Measurements from ENCODE around the gene PDCD4. TPM values are rescaled to one million over a fixed set of nuclear protein-coding genes. Genes with fewer than 3 reads are reported as not detected.
A peak's percentile ranks its signal among the peaks of the same experiment; 100 is the strongest.

PDCD4 gene
- 100 to 1,000 TPM; 197 to 439 (median 323) TPM for polyA plus RNA-seq (ENCODE audit: low read depth in 6 of 6)

- peaks cover 40 to 71% (median 56%) of the 10 kb centered on the region in 3 donors for H3K4me1 Mint-ChIP-seq
- H3K27me3 Mint-ChIP-seq: no peaks in the 10 kb centered on the region
- H3K9me3 Mint-ChIP-seq: no peaks in the 10 kb centered on the region
- H3K4me3 Mint-ChIP-seq: peak within 1 kb of the TSS; percentile 86 to 100 (median 98)
- H3K36me3 Mint-ChIP-seq: peaks cover 0 to 8% of the 10 kb centered on the region in 2 donors
- DNase-seq: peak; percentile 87
- H3K27ac Mint-ChIP-seq: peak within 1 kb of the TSS; percentile 96 to 100 (median 98)
- ATAC-seq (ENCODE audit: low read depth in 2 of 2): peak; percentile 68
Observed at GRCh38 chr10:110871298-110872084, at the start of gene PDCD4. PDCD4 (plus strand) TSS chr10:110871928; CDS start chr10:110876028, 4,100 bp downstream.

DNA sequence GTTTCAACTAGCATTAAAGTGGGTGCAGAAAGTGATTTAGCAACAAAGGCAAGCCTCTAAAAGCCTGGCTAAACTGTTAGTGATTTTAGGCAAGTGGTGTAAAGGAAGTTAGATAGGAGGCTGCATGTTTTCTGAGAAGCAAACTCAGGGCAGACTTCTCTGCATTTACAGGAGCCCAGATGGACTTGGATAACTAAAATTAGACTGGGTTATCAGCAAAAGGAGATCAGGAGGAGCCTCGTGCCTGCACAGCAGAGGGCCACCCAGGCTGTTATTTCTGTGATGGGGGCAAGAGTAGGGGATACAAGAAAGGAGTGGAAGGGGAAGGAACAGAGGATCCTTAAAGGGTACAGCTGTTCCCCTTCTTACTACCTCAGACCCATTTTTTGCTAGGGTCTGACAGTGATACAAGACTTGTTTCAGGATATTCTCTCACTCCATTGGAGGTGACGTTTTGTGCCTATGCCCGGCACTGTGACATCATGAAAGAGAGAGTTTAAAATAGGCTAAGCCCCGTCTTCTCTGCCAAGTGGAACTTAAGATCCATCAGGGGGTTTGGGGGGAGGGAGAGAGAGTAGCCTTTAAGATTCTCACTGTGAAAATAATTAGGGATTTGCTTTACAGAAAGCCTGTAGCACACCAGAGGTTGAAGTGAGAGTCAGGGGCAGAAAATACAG lies 49.6 kb upstream of the PDCD4 start:
- Mint-ChIP-seq H3K36me3 (no peaks in the 10 kb centered on the region), H3K9me3 (no peaks in the 10 kb centered on the region), H3K27ac (no peak overlapping the region), H3K27me3 (no peaks in the 10 kb centered on the region), H3K4me1 (peaks cover 19 to 36% (median 26%) of the 10 kb centered on the region in 3 donors), H3K4me3 (peak overlapping the region in 1 of 8 donors; percentile 51)
- ATAC-seq (ENCODE audit: low read depth in 2 of 2) (no peak), DNase-seq (no peak)

DNA sequence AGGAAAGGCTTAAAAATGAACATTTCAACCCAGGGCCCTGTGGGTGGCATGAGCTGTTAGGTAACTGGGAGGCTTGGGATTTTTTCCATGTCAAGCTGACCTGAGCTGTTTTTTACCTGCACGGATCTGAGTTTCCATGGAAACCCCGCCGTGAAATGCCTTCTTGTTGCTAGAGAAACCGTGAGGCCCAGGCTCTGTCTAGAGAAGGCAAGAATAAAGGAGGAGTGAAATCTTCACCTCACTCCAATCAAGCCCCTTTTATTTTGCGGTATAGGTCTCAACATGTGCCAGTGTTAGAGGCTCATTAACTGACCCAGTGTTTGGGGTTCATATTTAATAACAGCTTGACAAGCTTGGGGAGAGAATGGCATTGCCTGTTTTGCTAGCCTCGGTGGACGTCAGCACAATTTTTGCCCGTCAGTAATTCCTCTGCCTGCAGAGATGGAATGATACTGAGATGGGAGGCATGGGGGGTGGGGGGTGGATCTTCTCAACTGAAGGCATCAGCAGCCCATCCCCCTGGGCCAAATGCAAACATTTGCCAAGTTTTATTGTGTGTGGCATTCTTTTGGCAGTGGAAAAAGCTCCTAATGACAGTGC lies 48.9 kb upstream of the PDCD4 start:
- Mint-ChIP-seq H3K27ac (no peak overlapping the region), H3K4me3 (no peak overlapping the region), H3K9me3 (no peaks in the 10 kb centered on the region), H3K4me1 (peaks cover 13 to 30% (median 21%) of the 10 kb centered on the region in 3 donors), H3K36me3 (no peaks in the 10 kb centered on the region), H3K27me3 (no peaks in the 10 kb centered on the region)
- ATAC-seq (ENCODE audit: low read depth in 2 of 2) (no peak), DNase-seq (no peak)

GRCh38 chr10:110824152-110824441 lies 47.6 kb upstream of the PDCD4 start:
- ATAC-seq (ENCODE audit: low read depth in 2 of 2) (no peak), DNase-seq (no peak)
- H3K36me3 Mint-ChIP-seq: no peaks in the 10 kb centered on the region
- H3K9me3 Mint-ChIP-seq: no peaks in the 10 kb centered on the region
- H3K27me3 Mint-ChIP-seq: no peaks in the 10 kb centered on the region
- no peak overlapping the region for H3K4me3 Mint-ChIP-seq
- H3K27ac Mint-ChIP-seq: no peak overlapping the region
- peaks cover 12 to 26% (median 13%) of the 10 kb centered on the region in 3 donors for H3K4me1 Mint-ChIP-seq

DNA sequence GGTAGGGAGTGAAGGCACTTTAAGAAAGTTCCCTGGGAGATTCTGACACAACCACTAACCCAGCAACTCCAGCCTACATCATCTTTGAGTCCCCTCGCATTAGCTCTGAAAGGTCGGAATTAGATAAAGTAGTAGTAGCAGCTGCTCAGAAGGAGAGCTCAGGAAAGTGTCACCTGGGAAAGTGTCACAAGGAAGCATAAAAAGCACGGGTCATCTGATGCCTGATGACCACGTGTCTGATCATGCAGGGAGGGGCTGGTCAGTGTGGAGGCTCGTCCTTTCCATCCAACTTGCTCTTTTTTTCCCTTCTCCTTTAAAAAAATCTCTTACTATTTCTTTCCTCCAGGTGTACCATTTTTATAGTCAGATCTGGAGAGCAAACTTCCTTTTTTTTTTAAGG lies 47.1 kb upstream of the PDCD4 start:
- DNase-seq (no peak), ATAC-seq (ENCODE audit: low read depth in 2 of 2) (no peak)
- no peaks in the 10 kb centered on the region for H3K36me3 Mint-ChIP-seq
- no peaks in the 10 kb centered on the region for H3K9me3 Mint-ChIP-seq
- H3K27me3 Mint-ChIP-seq: no peaks in the 10 kb centered on the region
- peaks cover 14 to 29% (median 15%) of the 10 kb centered on the region in 3 donors for H3K4me1 Mint-ChIP-seq
- peak overlapping the region in 3 of 6 donors; percentile 22 to 62 (median 31) for H3K27ac Mint-ChIP-seq
- no peak overlapping the region for H3K4me3 Mint-ChIP-seq

GRCh38 chr10:110825508-110825907 lies 46.2 kb upstream of the PDCD4 start:
- H3K27me3 Mint-ChIP-seq: no peaks in the 10 kb centered on the region
- no peak for ATAC-seq (ENCODE audit: low read depth in 2 of 2)
- H3K27ac Mint-ChIP-seq: no peak overlapping the region
- no peak overlapping the region for H3K4me3 Mint-ChIP-seq
- DNase-seq: no peak
- no peaks in the 10 kb centered on the region for H3K36me3 Mint-ChIP-seq
- no peaks in the 10 kb centered on the region for H3K9me3 Mint-ChIP-seq
- peaks cover 22 to 38% (median 24%) of the 10 kb centered on the region in 3 donors for H3K4me1 Mint-ChIP-seq

- Mint-ChIP-seq H3K36me3 (no peaks in the 10 kb centered on the region), H3K27me3 (no peaks in the 10 kb centered on the region), H3K9me3 (no peaks in the 10 kb centered on the region), H3K4me3 (no peak overlapping the region), H3K4me1 (peaks cover 20 to 38% (median 34%) of the 10 kb centered on the region in 3 donors), H3K27ac (no peak overlapping the region)
- ATAC-seq (ENCODE audit: low read depth in 2 of 2): no peak
- no peak for DNase-seq
Observed at GRCh38 chr10:110827410-110827809, 44.3 kb upstream of the PDCD4 start.

- DNase-seq (no peak), ATAC-seq (ENCODE audit: low read depth in 2 of 2) (no peak)
- Mint-ChIP-seq H3K36me3 (no peaks in the 10 kb centered on the region), H3K27me3 (no peaks in the 10 kb centered on the region), H3K27ac (peak overlapping the region in 2 of 6 donors; percentile 16 to 61), H3K9me3 (no peaks in the 10 kb centered on the region), H3K4me3 (no peak overlapping the region), H3K4me1 (peaks cover 20 to 34% (median 34%) of the 10 kb centered on the region in 3 donors)
Observed at GRCh38 chr10:110827875-110828274, 43.9 kb upstream of the PDCD4 start.

DNA sequence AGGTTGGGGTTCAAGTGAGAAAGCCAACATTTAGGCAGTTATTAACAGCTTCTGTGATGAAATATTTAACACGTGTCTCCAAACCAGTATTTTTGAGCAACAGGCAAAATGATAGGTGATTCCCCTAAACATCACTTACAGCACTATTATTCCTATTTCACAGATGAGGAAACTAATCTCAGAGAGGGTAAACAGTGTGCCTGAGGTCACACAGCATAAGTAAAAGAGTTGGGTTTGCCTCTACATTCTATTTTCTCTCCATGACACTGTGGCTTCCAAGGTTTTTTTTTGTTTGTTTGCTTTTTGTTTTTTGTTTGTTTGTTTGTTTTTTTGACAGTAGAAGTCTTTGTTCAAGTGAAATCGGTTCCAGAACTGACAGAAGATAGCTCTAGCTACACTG lies 43.2 kb upstream of the PDCD4 start:
- ATAC-seq (ENCODE audit: low read depth in 2 of 2): no peak

GRCh38 chr10:110829721-110830410 lies 41.9 kb upstream of the PDCD4 start:
- Mint-ChIP-seq H3K27me3 (no peaks in the 10 kb centered on the region), H3K9me3 (no peaks in the 10 kb centered on the region), H3K36me3 (no peaks in the 10 kb centered on the region), H3K27ac (peak overlapping the region in 4 of 6 donors; percentile 4 to 92 (median 56)), H3K4me1 (peaks cover 21 to 32% (median 31%) of the 10 kb centered on the region in 3 donors), H3K4me3 (peak overlapping the region in 5 of 8 donors; percentile 5 to 79 (median 37))
- peak; percentile 76 to 82 for ATAC-seq (ENCODE audit: low read depth in 2 of 2)
- DNase-seq: peak; percentile 10

More for the DNA sequence above, 43.2 kb upstream of the PDCD4 start:
- Mint-ChIP-seq H3K27me3 (no peaks in the 10 kb centered on the region), H3K36me3 (no peaks in the 10 kb centered on the region), H3K27ac (peak overlapping the region in 3 of 6 donors; percentile 41 to 61 (median 47)), H3K9me3 (no peaks in the 10 kb centered on the region), H3K4me1 (peaks cover 20 to 34% (median 30%) of the 10 kb centered on the region in 3 donors), H3K4me3 (no peak overlapping the region)
- DNase-seq: no peak

DNA sequence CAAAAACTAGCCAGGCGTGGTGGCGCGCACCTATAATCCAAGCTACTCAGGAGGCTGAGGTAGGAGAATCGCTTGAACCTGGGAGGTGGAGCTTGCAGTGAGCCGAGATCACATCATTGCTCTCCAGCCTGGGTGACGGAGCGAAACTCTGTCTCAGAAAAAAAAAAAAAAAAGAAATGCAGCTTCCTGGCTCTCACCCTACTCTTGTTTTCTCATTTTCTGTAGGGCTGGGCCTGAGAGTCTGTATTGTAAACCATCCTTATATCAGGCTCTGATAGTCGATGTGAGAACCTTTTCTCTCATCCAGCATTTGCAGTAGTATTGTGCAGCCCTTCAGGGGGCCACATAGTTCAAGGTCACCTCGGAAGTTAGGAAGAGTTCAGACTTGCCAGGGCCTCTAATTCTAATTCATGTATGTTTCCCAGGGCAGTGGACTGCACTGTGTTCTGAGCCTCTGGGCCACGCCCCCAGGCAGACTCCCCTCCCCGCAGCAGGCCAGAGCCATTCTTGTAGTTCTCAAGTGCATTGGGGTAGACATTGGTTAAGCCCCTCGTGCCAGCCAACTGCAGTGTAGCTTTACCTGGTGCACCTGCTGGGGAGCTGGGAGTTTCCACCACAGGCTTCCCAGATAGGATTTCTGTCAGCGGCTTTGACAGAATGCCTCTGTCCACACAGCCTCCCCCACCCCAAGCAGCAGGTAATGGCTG lies 38.3 kb upstream of the PDCD4 start:
- DNase-seq: no peak
- H3K27me3 Mint-ChIP-seq: no peaks in the 10 kb centered on the region
- no peaks in the 10 kb centered on the region for H3K36me3 Mint-ChIP-seq
- no peak overlapping the region for H3K4me3 Mint-ChIP-seq
- peak overlapping the region in 1 of 6 donors; percentile 59 for H3K27ac Mint-ChIP-seq
- ATAC-seq (ENCODE audit: low read depth in 2 of 2): no peak
- H3K9me3 Mint-ChIP-seq: no peaks in the 10 kb centered on the region
- peaks cover 39 to 54% (median 45%) of the 10 kb centered on the region in 3 donors for H3K4me1 Mint-ChIP-seq

DNA sequence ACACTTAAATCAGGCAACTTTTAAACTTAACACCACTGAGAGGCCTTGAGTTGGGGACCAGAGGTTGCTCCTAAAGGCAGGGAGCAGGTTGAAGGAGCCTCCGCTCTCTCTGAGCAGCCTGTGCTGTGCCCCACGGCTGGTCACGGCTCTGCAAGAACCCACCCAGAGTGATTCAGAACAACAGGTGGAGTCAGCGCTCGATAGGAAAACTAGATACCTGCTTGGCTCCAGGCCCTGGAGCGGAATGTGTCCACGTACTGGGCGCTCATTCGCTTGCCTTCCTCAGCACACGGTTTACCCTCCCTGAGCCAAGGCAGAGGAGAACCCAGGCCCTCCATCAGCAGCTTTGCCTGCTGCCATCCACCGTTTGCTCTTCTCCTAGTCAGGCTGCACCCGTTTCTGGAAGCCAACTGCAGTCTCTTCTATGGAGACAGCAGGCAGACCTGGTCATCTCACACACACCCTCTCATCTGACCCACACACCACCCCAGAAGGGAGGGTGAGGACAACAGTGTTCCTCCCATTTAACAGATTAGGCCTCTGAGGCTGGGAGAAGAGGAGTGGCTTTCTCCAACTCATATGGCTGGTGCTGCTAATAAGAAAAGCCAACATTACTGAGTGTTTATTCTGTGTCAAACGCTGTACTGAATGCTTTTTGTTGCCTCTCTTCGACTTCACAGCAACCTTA lies 37.6 kb upstream of the PDCD4 start:
- ATAC-seq (ENCODE audit: low read depth in 2 of 2) (no peak), DNase-seq (no peak)
- Mint-ChIP-seq H3K27me3 (no peaks in the 10 kb centered on the region), H3K9me3 (no peaks in the 10 kb centered on the region), H3K4me1 (peaks cover 39 to 54% (median 45%) of the 10 kb centered on the region in 3 donors), H3K27ac (peak overlapping the region in 3 of 6 donors; percentile 76 to 88 (median 77)), H3K4me3 (no peak overlapping the region), H3K36me3 (no peaks in the 10 kb centered on the region)
